B cell (primary cell): ENCODE data around the gene ZNF479. TPM values are rescaled to one million over a fixed set of nuclear protein-coding genes. Genes with fewer than 3 reads are reported as not detected.

ENCODE experiments used
- ATAC-seq: fragments of 200-7000 bp; cut with Tn5 transposase; one replicate; pipeline ENCODE4 v1.10.0; 2021; ENCODE audit warnings: low read depth, mild to moderate bottlenecking, moderate number of reproducible peaks, moderate library complexity
- CTCF ChIA-PET: fragments of 350-600 bp; sonication (Branson Sonifier 250); formaldehyde crosslinking; loops from one replicate; lab custom pipeline; 2021; ENCODE audit warnings: antibody characterized with exemption, inconsistent platforms; lab: Charles Lee
- POLR2A ChIA-PET: fragments of 350-600 bp; sonication (Branson Sonifier 250); formaldehyde crosslinking; loops from one replicate; lab custom pipeline; 2021; ENCODE audit warnings: antibody characterized with exemption; lab: Charles Lee
- DNase-seq: peaks from one replicate; pipeline ENCODE4 v3.0.0; 2013
- H2AFZ ChIP-seq: 2 replicates; pipeline ENCODE4 v1.6.1; 2012; ENCODE audit warnings: mild to moderate bottlenecking, low read depth, low read length; ENCODE audit not compliant: insufficient read depth, poor library complexity, severe bottlenecking
- H3K27ac ChIP-seq, 2 donors: 1 replicate in 1 of 2; 2 replicates in 1 of 2; pipeline ENCODE4 v1.5.1; 2012 to 2013; ENCODE audit warnings: low read length in 2 of 2, mild to moderate bottlenecking in 2 of 2, moderate library complexity in 1 of 2
- H3K27me3 ChIP-seq, 4 experiments: fragments of 200-600 bp in 1 of 4; sonication (generic) in 1 of 4; replicated peaks in 1 of 4; 1 replicate in 2 of 4; 2 replicates in 2 of 4; pipeline versions ENCODE4 v1.6.1 to v1.7.0; 2013 to 2016; ENCODE audit warnings: low read length in 3 of 4, mild to moderate bottlenecking in 2 of 4, mixed read lengths in 1 of 4, moderate library complexity in 1 of 4; ENCODE audit not compliant: insufficient read depth in 4 of 4, control insufficient read depth in 3 of 4; ENCODE audit errors: control extremely low read depth in 1 of 4
- H3K36me3 ChIP-seq, 2 experiments: replicated peaks in 1 of 2; 1 replicate in 1 of 2; 2 replicates in 1 of 2; pipeline versions ENCODE4 v1.6.1 to v1.7.1; 2013; ENCODE audit warnings: low read length in 1 of 2; ENCODE audit not compliant: insufficient read depth in 2 of 2, control insufficient read depth in 1 of 2; ENCODE audit errors: control extremely low read depth in 1 of 2, extremely low read depth in 1 of 2
- H3K4me1 ChIP-seq, 2 donors: fragments of 200-600 bp in 1 of 2; sonication (generic) in 1 of 2; 1 replicate in 1 of 2; 2 replicates in 1 of 2; pipeline versions ENCODE4 v1.5.1 to v1.6.1; 2013 to 2017; ENCODE audit warnings: low read length in 2 of 2; ENCODE audit not compliant: control insufficient read depth in 2 of 2, insufficient read depth in 2 of 2
- H3K4me2 ChIP-seq: replicated peaks from 2 replicates; pipeline ENCODE3; 2012; ENCODE audit warnings: mild to moderate bottlenecking, low read depth, low read length; ENCODE audit not compliant: poor library complexity, severe bottlenecking
- H3K4me3 ChIP-seq, 5 experiments: fragments of 200-600 bp in 1 of 5; sonication (generic) in 1 of 5; 1 replicate in 3 of 5; 2 replicates in 2 of 5; pipeline versions ENCODE4 v1.5.1 to v1.7.0; 2011 to 2016; ENCODE audit warnings: low read length in 4 of 5, mild to moderate bottlenecking in 4 of 5, low read depth in 2 of 5, control low read depth in 1 of 5, moderate library complexity in 1 of 5; ENCODE audit not compliant: insufficient read depth in 1 of 5; ENCODE audit errors: control extremely low read depth in 1 of 5, extremely low read depth in 1 of 5
- H3K79me2 ChIP-seq: fragments of 200-600 bp; sonication (generic); one replicate; pipeline ENCODE4 v1.6.0; 2016; ENCODE audit warnings: low read length; ENCODE audit not compliant: control insufficient read depth, insufficient read depth
- H3K9ac ChIP-seq: fragments of 200-600 bp; sonication (generic); 2 replicates; pipeline ENCODE4 v1.6.1; 2017; ENCODE audit warnings: mild to moderate bottlenecking, low read length, moderate library complexity
- H3K9me3 ChIP-seq, 3 donors: one replicate each; pipeline versions ENCODE4 v1.6.1 to v1.7.1; 2013; ENCODE audit warnings: low read length in 2 of 3; ENCODE audit not compliant: control insufficient read depth in 2 of 3, insufficient read depth in 1 of 3; ENCODE audit errors: control extremely low read depth in 1 of 3
- H4K20me1 ChIP-seq: 2 replicates; pipeline ENCODE4 v1.6.0; 2012; ENCODE audit warnings: mild to moderate bottlenecking, low read length; ENCODE audit not compliant: insufficient read depth, control insufficient read depth, poor library complexity, severe bottlenecking
- H3K27ac Mint-ChIP-seq: one replicate; pipeline ENCODE4 v1.8.0; 2021; ENCODE audit warnings: mixed read lengths
- H3K27me3 Mint-ChIP-seq: one replicate; pipeline ENCODE4 v1.8.0; 2021; ENCODE audit warnings: mixed read lengths
- H3K4me1 Mint-ChIP-seq: one replicate; pipeline ENCODE4 v1.8.0; 2021; ENCODE audit warnings: mixed read lengths
- H3K4me3 Mint-ChIP-seq: one replicate; pipeline ENCODE4 v1.8.0; 2021; ENCODE audit warnings: mixed read lengths
- H3K9me3 Mint-ChIP-seq: one replicate; pipeline ENCODE4 v1.8.0; 2022; ENCODE audit warnings: mixed read lengths; ENCODE audit not compliant: insufficient read depth
- CTCF ChIP-seq: fragments of 200-600 bp; IDR thresholded peaks from one replicate; pipeline ENCODE4 v1.8.0; 2022; ENCODE audit warnings: antibody characterized with exemption, mild to moderate bottlenecking
- EZH2 ChIP-seq: IDR thresholded peaks from 2 replicates; pipeline ENCODE4 v1.6.1; 2012; ENCODE audit warnings: borderline replicate concordance, low read depth, mild to moderate bottlenecking, moderate library complexity, low read length; ENCODE audit not compliant: insufficient read depth, poor library complexity, severe bottlenecking
- WGBS: methylation state at CpG from one replicate; pipeline ENCODE4 v1.1.5; 2013; ENCODE audit warnings: missing lambda C conversion rate; ENCODE audit not compliant: insufficient coverage; 5-methylcytosine and 5-hydroxymethylcytosine counted together
- intact Hi-C: fragments of 100-400 bp; cut with micrococcal nuclease; formaldehyde crosslinking; loops from one replicate; pipeline ENCODE4 v1.10.0; 2022
- polyA plus RNA-seq: library from polyadenylated mRNA; depleted of rRNA; stranded (reverse); fragments of >200 nt; gene quantifications from 2 replicates; pipeline ENCODE4 v1.2.3, GENCODE V29; 2012
- total RNA-seq, 2 donors: library from RNA; stranded (reverse); fragments of 120-200 nt in 1 of 2; gene quantifications; 1 replicate in 1 of 2; 2 replicates in 1 of 2; pipeline versions ENCODE4 v1.2.3 to v1.2.4, GENCODE V29; 2013 to 2022

Gene ZNF479
- total and polyA plus RNA-seq, 2 donors (not counting 1 experiment from before 2014, with no cell fraction given): not detected

GRCh38 chr7:57181281-57181680, 49.0 kb upstream of the ZNF479 start:
- Histone ChIP-seq H2AFZ (no peak overlapping the region), H3K27me3 (no peaks in the 10 kb centered on the region), H4K20me1 (no peaks in the 10 kb centered on the region), H3K79me2 (no peaks in the 10 kb centered on the region), H3K9me3 (peaks cover 0 to 77% (median 3%) of the 10 kb centered on the region in 3 donors), H3K4me1 (no peaks in the 10 kb centered on the region), H3K4me3 (no peak overlapping the region), H3K36me3 (no peaks in the 10 kb centered on the region), H3K9ac (no peak overlapping the region), H3K27ac (no peak overlapping the region), H3K4me2 (no peak overlapping the region)
- no peak for DNase-seq
- CTCF ChIA-PET: no interaction called here
- peaks cover 8% of the 10 kb centered on the region for H3K9me3 Mint-ChIP-seq
- 85% methylated on average over 9 of the region's 9 CpGs for WGBS
- H3K27ac Mint-ChIP-seq: no peak overlapping the region
- no peaks in the 10 kb centered on the region for H3K4me1 Mint-ChIP-seq
- TF ChIP-seq EZH2 (no peak), CTCF (no peak)
- POLR2A ChIA-PET: no interaction called here
- no peak for ATAC-seq
- intact Hi-C loops: no loop called here
- H3K27me3 Mint-ChIP-seq: no peaks in the 10 kb centered on the region
- no peak overlapping the region for H3K4me3 Mint-ChIP-seq

DNA sequence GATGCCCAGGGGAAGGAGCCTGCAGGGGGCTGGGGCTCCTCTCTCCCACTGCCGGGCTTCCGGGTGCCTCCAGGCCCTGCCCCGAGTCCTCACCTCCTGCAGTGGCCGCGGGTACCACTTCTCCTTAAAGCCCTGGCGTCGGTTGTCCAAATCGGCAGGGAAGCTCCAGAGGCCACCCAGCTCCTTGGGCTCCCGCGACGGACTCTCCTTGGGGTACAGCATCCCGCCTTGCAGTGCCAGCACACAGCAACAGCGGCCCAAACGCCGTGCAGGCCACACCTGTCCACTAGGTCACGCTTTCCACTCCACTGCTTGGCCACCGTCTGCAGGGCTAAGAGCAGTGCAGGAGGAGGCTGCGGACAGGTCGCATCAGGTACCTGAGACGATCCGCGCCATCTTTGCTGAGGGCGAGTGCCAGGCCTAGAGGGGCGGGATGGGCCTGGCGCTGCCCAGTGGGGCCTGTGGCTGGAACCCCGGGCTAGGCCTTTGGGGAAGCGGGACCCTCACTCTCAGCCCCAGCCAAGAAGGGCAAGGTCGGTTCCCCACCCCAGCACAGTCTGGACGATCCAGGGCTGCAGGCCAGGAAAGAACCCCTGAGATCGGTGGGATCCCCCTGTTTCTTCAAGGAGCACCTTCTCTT, 47.7 kb upstream of the ZNF479 start:
- H3K27me3 ChIP-seq: no peaks in the 10 kb centered on the region
- ChIA-PET POLR2A (no interaction called here), CTCF (no interaction called here)
- H3K79me2 ChIP-seq: no peaks in the 10 kb centered on the region
- no peak overlapping the region for H2AFZ ChIP-seq
- H3K4me2 ChIP-seq: no peak overlapping the region
- no peaks in the 10 kb centered on the region for H4K20me1 ChIP-seq
- no peak overlapping the region for H3K4me3 ChIP-seq
- Mint-ChIP-seq H3K9me3 (peaks cover 8% of the 10 kb centered on the region), H3K27me3 (no peaks in the 10 kb centered on the region), H3K4me3 (no peak overlapping the region), H3K4me1 (no peaks in the 10 kb centered on the region), H3K27ac (no peak overlapping the region)
- H3K9ac ChIP-seq: no peak overlapping the region
- intact Hi-C loops: no loop called here
- DNase-seq (no peak), ATAC-seq (no peak)
- no peak for TF ChIP-seq EZH2
- TF ChIP-seq CTCF: no peak
- 95% methylated on average over 30 of the region's 30 CpGs for WGBS
- no peaks in the 10 kb centered on the region for H3K36me3 ChIP-seq
- no peaks in the 10 kb centered on the region for H3K4me1 ChIP-seq
- H3K27ac ChIP-seq: no peak overlapping the region
- H3K9me3 ChIP-seq: peaks cover 0 to 74% (median 3%) of the 10 kb centered on the region in 3 donors
